Fibroblast of pulmonary artery (primary cell): Measurements from ENCODE around the gene LYST.
"Not testable (repeated sequence)": the region's sequence is repeated elsewhere in the genome, so short reads cannot be mapped to it uniquely, and the experiment has no call there.

ENCODE experiments used
- DNase-seq: peaks from one replicate; pipeline ENCODE4 v3.0.0-alpha.2; 2010; ENCODE audit warnings: low read depth
- H3K4me3 ChIP-seq: replicated peaks from 2 replicates; pipeline ENCODE4 v1.5.1; 2011; ENCODE audit warnings: low read depth, mild to moderate bottlenecking, control low read depth, low read length, moderate library complexity
- CTCF ChIP-seq: IDR thresholded peaks from 2 replicates; pipeline ENCODE4 v1.5.1; 2011; ENCODE audit warnings: mild to moderate bottlenecking, control low read depth, low read length, inconsistent platforms; ENCODE audit errors: missing control alignments

LYST gene

GRCh38 chr1:235802573-235803346, 63.9 kb downstream of the LYST start:
- H3K4me3 ChIP-seq = no peak overlapping the region
- TF ChIP-seq CTCF = no peak
- DNase-seq = no peak

GRCh38 chr1:235799264-235799663, 67.4 kb downstream of the LYST start:
- DNase-seq = no peak
- H3K4me3 ChIP-seq = no peak overlapping the region

GRCh38 chr1:235791532-235792060, 75.1 kb downstream of the LYST start:
- H3K4me3 ChIP-seq = no peak overlapping the region
- no peak for TF ChIP-seq CTCF
- DNase-seq = no peak

More at GRCh38 chr1:235799264-235799663, 67.4 kb downstream of the LYST start:
- TF ChIP-seq CTCF = no peak

GRCh38 chr1:235790123-235790522, 76.6 kb downstream of the LYST start:
- TF ChIP-seq CTCF = no peak
- no peak for DNase-seq
- no peak overlapping the region for H3K4me3 ChIP-seq

- DNase-seq = not testable (repeated sequence)
Measured at GRCh38 chr1:235786227-235786898, 80.3 kb downstream of the LYST start.

GRCh38 chr1:235784950-235785349, 81.8 kb downstream of the LYST start:
- TF ChIP-seq CTCF = no peak
- DNase-seq = no peak

More at GRCh38 chr1:235786227-235786898, 80.3 kb downstream of the LYST start:
- not testable (repeated sequence) for H3K4me3 ChIP-seq

GRCh38 chr1:235783148-235783776, 83.4 kb downstream of the LYST start:
- H3K4me3 ChIP-seq = no peak overlapping the region
- peak; percentile 44 for TF ChIP-seq CTCF
- DNase-seq = peak; percentile 75

More at GRCh38 chr1:235784950-235785349, 81.8 kb downstream of the LYST start:
- no peak overlapping the region for H3K4me3 ChIP-seq
